ENCODE data around the gene C1orf50.

- peak; percentile 52 for TF ChIP-seq CTCF (IDR thresholded peaks at IDR 0.05; ENCODE audit: low read depth, low read length)
- TF ChIP-seq EZH2phosphoT487 (IDR thresholded peaks at IDR 0.05; ENCODE audit: low read depth): no peak
These were observed 9.8 kb upstream of the C1orf50 start for GRCh38 chr1:42756956-42757891.

Data from OCI-LY3 (cell line).